CD4-positive, alpha-beta T cell (primary cell): Measurements from ENCODE around the gene UHRF1. TPM values are rescaled to one million over a fixed set of nuclear protein-coding genes. Genes with fewer than 3 reads are reported as not detected.

Source experiments
- ATAC-seq: fragments of 200-7000 bp; cut with Tn5 transposase; one replicate; pipeline ENCODE4 v1.10.0; 2022; ENCODE audit warnings: mild to moderate bottlenecking; ENCODE audit not compliant: poor library complexity
- CTCF ChIA-PET: fragments of 350-600 bp; sonication (Branson Sonifier 250); formaldehyde crosslinking; loops from one replicate; lab custom pipeline; 2021; ENCODE audit warnings: antibody characterized with exemption, inconsistent platforms; lab: Charles Lee
- POLR2A ChIA-PET: fragments of 350-600 bp; sonication (Branson Sonifier 250); formaldehyde crosslinking; loops from one replicate; lab custom pipeline; 2021; ENCODE audit warnings: antibody characterized with exemption, inconsistent platforms; lab: Charles Lee
- DNase-seq, 14 experiments: peaks; one replicate each; pipeline ENCODE4 v3.0.0-alpha.2; 2013 to 2020; ENCODE audit warnings: mixed read lengths in 2 of 14
- H3K27ac ChIP-seq, 2 donors: one replicate each; pipeline versions ENCODE4 v1.5.1 to v1.7.0; 2013; ENCODE audit warnings: low read length in 2 of 2, low read depth in 1 of 2, mild to moderate bottlenecking in 1 of 2
- H3K27me3 ChIP-seq, 2 experiments: 1 replicate in 1 of 2; 2 replicates in 1 of 2; pipeline versions ENCODE4 v1.6.1 to v1.7.0; 2013; ENCODE audit warnings: low read length in 2 of 2, control low read depth in 1 of 2, mild to moderate bottlenecking in 1 of 2, moderate library complexity in 1 of 2; ENCODE audit not compliant: insufficient read depth in 2 of 2, control insufficient read depth in 1 of 2
- H3K36me3 ChIP-seq: one replicate; pipeline ENCODE4 v1.6.1; 2013; ENCODE audit warnings: low read length, control low read depth; ENCODE audit not compliant: insufficient read depth
- H3K4me1 ChIP-seq: one replicate; pipeline ENCODE4 v1.6.1; 2013; ENCODE audit warnings: low read length, control low read depth; ENCODE audit not compliant: insufficient read depth
- H3K4me3 ChIP-seq: one replicate; pipeline ENCODE4 v1.5.1; 2013; ENCODE audit warnings: mild to moderate bottlenecking, low read length, moderate library complexity
- H3K9me3 ChIP-seq, 2 experiments: 1 replicate in 1 of 2; 2 replicates in 1 of 2; pipeline versions ENCODE4 v1.6.1 to v1.7.0; 2013; ENCODE audit warnings: low read length in 2 of 2, mild to moderate bottlenecking in 2 of 2, control low read depth in 1 of 2, moderate library complexity in 1 of 2; ENCODE audit not compliant: control insufficient read depth in 1 of 2, insufficient read depth in 1 of 2
- H3K27ac Mint-ChIP-seq: one replicate; pipeline ENCODE4 v1.8.0; 2020; ENCODE audit warnings: mixed read lengths
- H3K27me3 Mint-ChIP-seq: one replicate; pipeline ENCODE4 v1.8.0; 2021; ENCODE audit warnings: mixed read lengths
- H3K36me3 Mint-ChIP-seq: one replicate; pipeline ENCODE4 v1.8.0; 2021; ENCODE audit warnings: low read depth, mixed read lengths
- H3K4me1 Mint-ChIP-seq: one replicate; pipeline ENCODE4 v1.8.0; 2021; ENCODE audit warnings: low read depth, mixed read lengths
- H3K4me3 Mint-ChIP-seq: one replicate; pipeline ENCODE4 v1.8.0; 2020; ENCODE audit warnings: mild to moderate bottlenecking, mixed read lengths
- H3K9me3 Mint-ChIP-seq: one replicate; pipeline ENCODE4 v1.8.0; 2020; ENCODE audit warnings: mixed read lengths
- intact Hi-C, 2 experiments: fragments of 100-400 bp; cut with DNase I in 1 of 2; cut with micrococcal nuclease in 1 of 2; formaldehyde crosslinking; loops; one replicate each; pipeline versions ENCODE4 v1.15.1 to v1.9.0; 2023 to 2025; cut with DNase I, micrococcal nuclease
- total RNA-seq, 174 experiments: library from RNA in 2 of 174; stranded (reverse) in 2 of 174; gene quantifications; one replicate each; pipeline ENCODE4 v1.2.3 and lab custom pipeline; 2021 to 2026
- TF ChIP-seq, protein P1 (sequence below): fragments of 200-600 bp; IDR thresholded peaks from one replicate; pipeline ENCODE4 v1.8.0; 2022; ENCODE audit warnings: antibody characterized with exemption, mild to moderate bottlenecking

The UHRF1 gene
- total RNA-seq, 2 experiments from 2014 or later, result 0.16 to 0.20 TPM

DNA sequence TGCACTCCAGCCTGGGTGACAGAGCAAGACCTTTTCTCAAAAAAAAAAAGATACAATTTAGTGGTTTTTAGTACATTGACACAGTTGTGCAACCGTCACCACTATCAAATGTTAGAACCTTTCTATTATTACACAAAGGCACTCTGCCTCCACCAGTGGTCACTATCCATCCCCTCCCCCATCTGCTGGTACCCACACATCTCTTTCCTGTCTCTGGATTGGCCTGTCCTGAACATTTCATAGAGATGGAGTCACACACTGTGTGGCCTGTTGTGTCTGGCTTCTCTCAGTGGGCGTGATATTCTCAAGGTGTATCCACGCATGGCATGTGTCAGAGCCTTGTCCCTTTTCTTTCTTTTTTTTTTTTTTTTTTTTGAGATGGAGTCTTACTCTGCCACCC is 70.8 kb downstream of the UHRF1 start:
- H3K4me3 ChIP-seq, result no peak overlapping the region
- peaks cover 13% of the 10 kb centered on the region for H3K36me3 ChIP-seq
- Mint-ChIP-seq H3K4me1 (peaks cover 9% of the 10 kb centered on the region), H3K36me3 (peaks cover 13% of the 10 kb centered on the region), H3K27ac (no peak overlapping the region), H3K9me3 (no peaks in the 10 kb centered on the region), H3K4me3 (no peak overlapping the region), H3K27me3 (no peaks in the 10 kb centered on the region)
- ChIA-PET POLR2A (interaction anchor here (1.6 kb wide), 1 partner anchor 10 kb away, joined by 3 read pairs; no protein-coding TSS in a partner anchor), CTCF (no interaction called here)
- ATAC-seq (no peak), DNase-seq (no peak)
- H3K4me1 ChIP-seq, result peaks cover 22% of the 10 kb centered on the region
- intact Hi-C loops, result no loop called here
- H3K27ac ChIP-seq, result no peak overlapping the region
- H3K27me3 ChIP-seq, result no peaks in the 10 kb centered on the region
- TF ChIP-seq, protein P1, sequence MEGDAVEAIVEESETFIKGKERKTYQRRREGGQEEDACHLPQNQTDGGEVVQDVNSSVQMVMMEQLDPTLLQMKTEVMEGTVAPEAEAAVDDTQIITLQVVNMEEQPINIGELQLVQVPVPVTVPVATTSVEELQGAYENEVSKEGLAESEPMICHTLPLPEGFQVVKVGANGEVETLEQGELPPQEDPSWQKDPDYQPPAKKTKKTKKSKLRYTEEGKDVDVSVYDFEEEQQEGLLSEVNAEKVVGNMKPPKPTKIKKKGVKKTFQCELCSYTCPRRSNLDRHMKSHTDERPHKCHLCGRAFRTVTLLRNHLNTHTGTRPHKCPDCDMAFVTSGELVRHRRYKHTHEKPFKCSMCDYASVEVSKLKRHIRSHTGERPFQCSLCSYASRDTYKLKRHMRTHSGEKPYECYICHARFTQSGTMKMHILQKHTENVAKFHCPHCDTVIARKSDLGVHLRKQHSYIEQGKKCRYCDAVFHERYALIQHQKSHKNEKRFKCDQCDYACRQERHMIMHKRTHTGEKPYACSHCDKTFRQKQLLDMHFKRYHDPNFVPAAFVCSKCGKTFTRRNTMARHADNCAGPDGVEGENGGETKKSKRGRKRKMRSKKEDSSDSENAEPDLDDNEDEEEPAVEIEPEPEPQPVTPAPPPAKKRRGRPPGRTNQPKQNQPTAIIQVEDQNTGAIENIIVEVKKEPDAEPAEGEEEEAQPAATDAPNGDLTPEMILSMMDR, result no peak
- no peaks in the 10 kb centered on the region for H3K9me3 ChIP-seq

DNA sequence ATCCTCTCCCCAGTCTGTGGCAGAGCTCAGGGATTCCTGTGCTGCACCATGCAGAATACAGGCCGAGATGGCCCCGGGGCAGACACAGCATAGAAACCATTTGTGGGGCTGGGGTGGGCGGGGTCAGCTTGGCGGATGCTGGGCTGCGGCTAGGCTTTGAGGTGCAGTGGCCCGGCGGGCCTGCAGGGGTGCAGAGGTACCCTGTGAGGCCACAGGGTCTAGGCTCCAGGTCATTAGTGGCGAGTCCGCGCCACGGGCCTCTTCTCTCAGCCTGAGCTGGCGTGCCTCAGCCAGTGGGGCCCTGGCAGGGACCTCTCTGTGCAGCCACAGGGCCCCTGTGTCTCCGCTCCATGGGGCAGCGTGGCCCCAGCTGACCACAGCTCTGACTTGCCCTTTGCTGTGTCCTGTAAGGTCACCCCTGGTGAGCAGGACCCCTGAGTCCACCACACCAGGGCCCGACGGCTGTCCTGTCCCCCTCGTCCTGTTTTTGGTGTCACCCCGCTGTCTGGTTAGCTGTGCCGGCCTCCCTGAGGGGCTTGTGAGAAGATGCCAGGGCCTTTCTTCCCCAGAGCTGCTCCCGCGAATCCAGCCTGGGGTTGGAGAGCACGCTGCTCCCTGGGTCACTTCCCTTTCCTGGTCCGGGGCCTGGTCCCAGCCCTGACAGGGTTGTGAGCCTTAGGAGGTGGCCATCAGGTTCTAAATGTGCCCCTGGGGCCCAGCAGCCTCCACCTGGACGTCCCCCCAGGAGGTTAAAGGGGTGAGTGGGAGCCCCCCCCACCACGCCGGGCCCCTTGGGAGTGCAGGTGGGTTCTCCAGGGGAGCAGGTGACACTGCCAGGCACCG is 71.8 kb downstream of the UHRF1 start:
- Mint-ChIP-seq H3K27me3 (no peaks in the 10 kb centered on the region), H3K4me3 (no peak overlapping the region), H3K27ac (no peak overlapping the region), H3K9me3 (no peaks in the 10 kb centered on the region), H3K36me3 (peaks cover 12% of the 10 kb centered on the region), H3K4me1 (peaks cover 9% of the 10 kb centered on the region)
- Histone ChIP-seq H3K36me3 (peaks cover 13% of the 10 kb centered on the region), H3K4me1 (peaks cover 22% of the 10 kb centered on the region), H3K27me3 (no peaks in the 10 kb centered on the region), H3K27ac (no peak overlapping the region), H3K9me3 (no peaks in the 10 kb centered on the region), H3K4me3 (no peak overlapping the region)
- ChIA-PET POLR2A (no interaction called here), CTCF (no interaction called here)
- no peak for ATAC-seq
- DNase-seq, result no peak
- TF ChIP-seq, protein P1, result no peak
- intact Hi-C loops, result no loop called here

DNA sequence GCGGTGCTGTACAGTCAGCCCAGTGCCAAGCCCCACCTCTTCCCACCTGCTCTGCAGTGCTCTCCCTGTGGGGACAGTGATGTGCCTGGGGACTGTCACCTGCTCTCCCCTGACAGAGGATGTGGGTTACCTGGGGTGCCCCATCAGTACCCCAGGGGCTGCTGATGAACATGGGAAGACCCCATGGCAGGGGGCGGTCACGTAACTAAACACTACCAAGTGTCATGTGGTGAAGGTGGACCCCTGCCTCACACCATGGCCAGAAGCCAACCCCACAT is 72.3 kb downstream of the UHRF1 start:
- H3K9me3 ChIP-seq, result no peaks in the 10 kb centered on the region
- CTCF ChIA-PET, result no interaction called here
- H3K36me3 ChIP-seq, result peaks cover 13% of the 10 kb centered on the region
- no peaks in the 10 kb centered on the region for H3K27me3 ChIP-seq
- Mint-ChIP-seq H3K36me3 (peaks cover 12% of the 10 kb centered on the region), H3K9me3 (no peaks in the 10 kb centered on the region), H3K4me1 (peaks cover 12% of the 10 kb centered on the region), H3K27me3 (no peaks in the 10 kb centered on the region), H3K4me3 (no peak overlapping the region), H3K27ac (no peak overlapping the region)
- H3K27ac ChIP-seq, result no peak overlapping the region
- ATAC-seq, result no peak
- TF ChIP-seq, protein P1, result no peak
- no peak for DNase-seq
- POLR2A ChIA-PET, result no interaction called here
- intact Hi-C loops, result no loop called here
- H3K4me1 ChIP-seq, result peaks cover 24% of the 10 kb centered on the region
- H3K4me3 ChIP-seq, result no peak overlapping the region
